ENCODE data around the gene GIMAP7.

DNA sequence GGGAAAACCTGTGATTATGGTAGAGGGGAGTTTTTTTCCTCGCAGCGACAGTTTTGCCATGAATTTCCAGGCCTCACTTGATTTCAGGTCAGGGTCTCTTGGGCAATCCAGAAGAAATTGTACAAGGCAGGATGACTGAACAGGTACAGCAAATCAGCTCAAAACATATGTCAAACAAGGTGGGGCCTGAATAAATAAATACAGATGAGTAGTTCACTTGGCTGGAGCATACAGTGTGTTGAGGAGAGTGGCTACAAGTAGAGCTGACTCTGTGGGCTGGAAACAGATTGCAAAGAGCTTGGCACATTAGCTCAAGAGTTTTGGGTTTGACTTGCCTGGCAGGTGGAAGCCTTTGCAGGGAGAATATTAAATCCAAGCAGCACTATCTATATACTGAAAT, 49.3 kb upstream of the GIMAP7 start:
- TF ChIP-seq CTCF (IDR thresholded peaks at IDR 0.05) (no peak), POLR2A (IDR thresholded peaks at IDR 0.05) (no peak), POLR2AphosphoS5 (IDR thresholded peaks at IDR 0.05) (no peak)

Data from breast epithelium (tissue), 3 donors.